GM12801 (cell line): ENCODE measurements around the gene TICRR.

Source experiments
- TF ChIP-seq, protein P1 (sequence below): IDR thresholded peaks from one replicate; pipeline ENCODE4 v1.5.1; 2011; ENCODE audit warnings: control low read depth; ENCODE audit not compliant: insufficient read length; ENCODE audit errors: extremely low read depth

Gene TICRR

DNA sequence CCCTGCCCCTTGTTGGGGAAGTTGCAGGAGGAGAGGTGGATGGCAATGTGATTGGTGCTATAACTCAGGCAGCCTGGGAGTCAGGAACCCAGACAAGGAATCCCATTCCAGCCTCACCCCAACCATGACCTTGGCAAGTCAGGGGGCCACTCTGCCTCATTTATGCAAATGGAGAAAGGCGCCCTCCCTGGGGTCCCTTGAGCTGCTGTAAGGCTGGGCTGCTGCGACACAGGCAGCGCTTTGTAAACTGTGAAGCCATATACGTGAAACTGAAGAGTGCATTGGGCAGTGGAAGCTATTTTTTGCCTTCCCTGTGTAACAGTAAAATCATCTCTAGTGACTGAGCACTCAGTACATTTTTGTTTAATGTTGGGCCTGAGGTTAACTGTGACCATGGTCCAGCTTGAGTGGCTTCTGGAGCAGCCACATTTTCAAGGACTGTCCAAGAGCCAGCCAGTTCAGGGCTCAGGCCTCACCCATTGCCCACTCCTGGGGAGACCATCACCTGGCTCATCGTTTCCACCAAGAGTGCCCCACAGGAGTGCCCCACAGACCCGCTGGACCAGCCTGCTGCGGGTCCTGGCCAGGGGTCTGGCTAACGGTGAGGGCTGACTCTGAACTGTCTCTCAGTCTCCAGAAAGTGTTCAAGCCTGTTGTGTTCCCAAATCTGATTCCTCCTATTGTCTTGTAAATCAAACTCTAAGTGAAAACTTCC is 52.1 kb downstream of the TICRR start:
- TF ChIP-seq, protein P1, sequence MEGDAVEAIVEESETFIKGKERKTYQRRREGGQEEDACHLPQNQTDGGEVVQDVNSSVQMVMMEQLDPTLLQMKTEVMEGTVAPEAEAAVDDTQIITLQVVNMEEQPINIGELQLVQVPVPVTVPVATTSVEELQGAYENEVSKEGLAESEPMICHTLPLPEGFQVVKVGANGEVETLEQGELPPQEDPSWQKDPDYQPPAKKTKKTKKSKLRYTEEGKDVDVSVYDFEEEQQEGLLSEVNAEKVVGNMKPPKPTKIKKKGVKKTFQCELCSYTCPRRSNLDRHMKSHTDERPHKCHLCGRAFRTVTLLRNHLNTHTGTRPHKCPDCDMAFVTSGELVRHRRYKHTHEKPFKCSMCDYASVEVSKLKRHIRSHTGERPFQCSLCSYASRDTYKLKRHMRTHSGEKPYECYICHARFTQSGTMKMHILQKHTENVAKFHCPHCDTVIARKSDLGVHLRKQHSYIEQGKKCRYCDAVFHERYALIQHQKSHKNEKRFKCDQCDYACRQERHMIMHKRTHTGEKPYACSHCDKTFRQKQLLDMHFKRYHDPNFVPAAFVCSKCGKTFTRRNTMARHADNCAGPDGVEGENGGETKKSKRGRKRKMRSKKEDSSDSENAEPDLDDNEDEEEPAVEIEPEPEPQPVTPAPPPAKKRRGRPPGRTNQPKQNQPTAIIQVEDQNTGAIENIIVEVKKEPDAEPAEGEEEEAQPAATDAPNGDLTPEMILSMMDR, result no peak

DNA sequence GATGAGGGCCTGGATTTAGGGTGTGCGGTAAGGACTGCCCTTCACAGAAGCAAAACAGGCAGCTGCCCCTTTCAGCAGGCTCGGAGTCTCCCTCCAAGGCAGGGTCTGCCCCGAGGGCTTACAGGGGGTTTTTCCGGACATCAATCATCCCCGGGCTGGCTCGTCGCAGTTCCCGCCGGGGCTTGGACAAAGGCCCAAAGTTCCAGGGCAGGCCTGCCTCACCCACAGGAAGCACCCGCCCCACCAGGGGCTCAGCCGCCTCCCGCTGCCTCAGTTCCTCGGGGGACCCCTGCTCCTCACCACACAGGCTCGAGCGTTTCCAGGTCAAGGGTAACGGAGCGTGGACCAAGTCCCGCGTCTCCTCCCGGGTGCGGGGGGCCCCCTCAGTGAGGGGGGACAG is 53.0 kb downstream of the TICRR start:
- TF ChIP-seq, protein P1, result no peak

DNA sequence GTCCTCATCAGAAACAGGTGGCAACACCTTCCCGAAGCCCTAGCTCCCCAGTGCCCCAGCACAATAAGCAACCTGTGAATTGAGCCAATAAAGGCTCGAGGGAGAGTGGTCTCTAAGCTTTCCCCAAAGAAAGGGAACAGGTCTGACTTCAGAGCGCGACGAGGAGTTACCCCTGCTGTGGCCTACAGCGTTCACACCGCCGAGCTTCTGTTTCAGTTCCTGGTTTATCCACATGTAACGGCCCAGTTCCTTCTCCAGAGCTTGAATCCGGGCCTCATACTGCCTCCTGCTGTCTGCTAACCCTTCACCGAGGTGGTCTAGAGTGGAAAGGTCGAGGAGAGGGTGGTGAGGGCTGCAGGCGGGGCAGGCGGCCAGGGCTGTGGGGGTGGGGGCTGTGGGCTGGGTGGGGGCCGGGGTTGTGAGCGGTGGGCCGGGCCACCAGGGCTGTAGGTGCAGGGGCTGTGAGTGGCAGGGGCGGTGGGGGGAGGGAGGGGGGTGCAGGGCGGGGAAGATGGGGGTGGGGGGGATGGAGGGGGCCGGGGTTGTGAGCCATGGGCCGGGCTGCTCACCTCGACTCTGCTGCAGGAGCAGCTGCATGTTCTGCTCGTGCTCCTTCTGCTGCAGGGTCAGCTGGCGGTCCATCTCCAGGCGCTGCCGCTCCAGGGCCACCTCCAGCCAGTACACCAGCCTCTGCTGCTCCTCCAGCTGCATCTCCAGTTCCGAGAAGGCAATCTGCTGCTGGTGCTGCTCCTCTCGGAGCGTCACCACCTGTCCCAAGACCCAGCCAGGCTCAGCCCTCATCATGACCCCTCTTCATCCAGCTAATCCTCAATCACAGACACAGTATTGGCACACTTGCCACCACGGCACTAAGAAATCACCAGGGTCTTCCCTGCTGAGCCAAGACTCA is 53.8 kb downstream of the TICRR start:
- TF ChIP-seq, protein P1, result no peak

DNA sequence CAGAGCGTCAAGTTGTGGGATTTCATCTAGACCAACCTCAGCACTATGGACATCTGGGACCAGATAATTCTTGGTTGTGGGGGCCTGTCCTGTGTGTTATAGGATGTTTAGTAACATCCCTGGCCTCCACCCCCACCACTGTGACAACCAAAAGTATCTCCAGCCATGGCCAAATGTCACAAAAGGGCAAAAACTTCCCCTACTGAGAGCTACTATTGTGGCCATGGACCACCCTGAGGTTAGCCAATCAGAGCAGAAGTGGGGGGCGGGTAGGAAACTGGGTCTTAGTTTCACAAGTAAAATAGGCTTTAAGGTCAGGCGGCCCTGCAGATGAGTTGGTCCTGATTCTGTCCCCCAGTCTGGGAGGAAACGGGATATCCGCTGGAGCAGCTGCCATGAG is 54.6 kb downstream of the TICRR start:
- TF ChIP-seq, protein P1, result no peak

DNA sequence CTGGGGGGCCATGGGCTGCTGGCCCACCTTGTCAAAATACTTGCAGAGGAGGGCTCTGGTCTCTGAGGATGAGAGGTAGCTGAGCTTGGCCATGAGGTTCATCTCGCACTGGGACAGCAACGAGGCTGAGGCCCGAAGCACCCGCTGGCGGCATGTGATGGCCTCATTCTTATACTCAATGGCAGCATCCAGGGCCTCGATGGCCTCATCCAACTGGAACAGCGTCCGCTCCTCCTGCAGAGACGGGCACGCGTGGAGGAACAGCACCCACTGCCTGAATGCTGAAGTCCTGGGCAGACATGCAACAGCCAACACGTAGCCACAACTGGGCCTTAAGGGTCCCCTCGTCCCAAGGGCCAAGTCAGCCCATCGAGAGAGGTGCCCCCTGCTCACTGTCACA is 55.0 kb downstream of the TICRR start:
- TF ChIP-seq, protein P1, result no peak

DNA sequence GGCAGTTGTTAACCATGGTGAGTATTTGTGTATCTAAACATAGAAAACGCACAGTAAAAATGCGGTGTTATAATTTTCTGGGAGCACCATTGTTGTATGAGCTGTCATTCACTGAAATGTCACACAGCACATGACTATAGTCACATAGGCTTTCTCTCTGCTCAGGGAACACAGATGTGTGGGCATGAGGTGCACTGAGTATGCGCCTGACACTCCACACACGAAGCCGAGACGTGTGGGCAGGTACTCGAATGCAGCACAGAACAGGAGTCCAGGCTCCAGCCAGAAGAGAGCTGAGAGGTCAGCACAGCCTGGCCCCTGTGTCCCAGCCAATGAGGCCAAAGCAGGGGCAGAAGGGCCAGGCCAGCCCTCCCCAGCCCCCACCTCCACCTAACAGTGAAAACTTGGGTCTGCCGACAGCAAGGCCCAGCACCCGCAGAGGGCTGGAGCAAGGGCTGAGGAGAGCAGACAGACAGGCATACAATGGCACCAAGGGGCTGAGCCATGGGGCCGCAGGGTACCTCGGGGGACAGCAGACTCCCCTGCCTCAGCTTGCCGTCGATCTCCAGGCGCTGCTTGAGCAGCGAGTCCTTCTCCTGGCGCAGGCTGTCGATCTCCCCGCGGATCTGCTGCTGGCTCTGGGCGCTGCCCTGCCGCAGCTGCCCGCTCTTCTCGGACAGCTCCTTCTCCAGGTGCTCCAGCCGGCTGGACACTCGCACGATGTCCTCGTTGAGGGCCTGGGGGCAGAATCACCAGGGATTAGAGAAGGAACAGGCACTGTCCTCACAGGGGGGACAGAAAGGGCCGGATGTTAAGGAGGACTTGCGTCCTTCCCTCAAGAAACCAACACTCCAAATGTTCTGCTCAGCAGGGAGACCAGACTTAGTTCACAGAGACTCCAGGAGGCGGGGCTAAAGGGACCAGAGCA is 56.0 kb downstream of the TICRR start:
- TF ChIP-seq, protein P1, result no peak

DNA sequence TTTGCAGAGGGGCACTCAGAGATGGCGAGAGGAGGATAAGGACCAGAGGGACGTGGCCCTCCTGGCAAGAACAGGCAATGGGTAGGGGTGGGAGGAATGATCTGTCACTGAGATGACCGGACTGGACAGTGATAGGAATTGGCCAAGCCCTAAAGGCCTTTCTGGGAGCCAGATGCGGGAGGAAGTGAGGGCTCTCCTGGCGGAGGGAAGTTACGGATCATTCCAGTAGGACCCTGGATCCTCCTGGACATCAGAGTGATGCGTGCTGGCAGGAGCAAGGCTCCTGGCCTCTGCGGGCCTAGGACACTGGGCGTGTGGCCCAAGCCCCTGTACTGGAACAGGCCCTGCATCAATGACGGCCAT is 56.6 kb downstream of the TICRR start:
- TF ChIP-seq, protein P1, result no peak
